Measurements from ENCODE around the gene GJB4.
"Not testable (repeated sequence)": the region's sequence is repeated elsewhere in the genome, so short reads cannot be mapped to it uniquely, and the experiment has no call there.

Gene GJB4

DNA sequence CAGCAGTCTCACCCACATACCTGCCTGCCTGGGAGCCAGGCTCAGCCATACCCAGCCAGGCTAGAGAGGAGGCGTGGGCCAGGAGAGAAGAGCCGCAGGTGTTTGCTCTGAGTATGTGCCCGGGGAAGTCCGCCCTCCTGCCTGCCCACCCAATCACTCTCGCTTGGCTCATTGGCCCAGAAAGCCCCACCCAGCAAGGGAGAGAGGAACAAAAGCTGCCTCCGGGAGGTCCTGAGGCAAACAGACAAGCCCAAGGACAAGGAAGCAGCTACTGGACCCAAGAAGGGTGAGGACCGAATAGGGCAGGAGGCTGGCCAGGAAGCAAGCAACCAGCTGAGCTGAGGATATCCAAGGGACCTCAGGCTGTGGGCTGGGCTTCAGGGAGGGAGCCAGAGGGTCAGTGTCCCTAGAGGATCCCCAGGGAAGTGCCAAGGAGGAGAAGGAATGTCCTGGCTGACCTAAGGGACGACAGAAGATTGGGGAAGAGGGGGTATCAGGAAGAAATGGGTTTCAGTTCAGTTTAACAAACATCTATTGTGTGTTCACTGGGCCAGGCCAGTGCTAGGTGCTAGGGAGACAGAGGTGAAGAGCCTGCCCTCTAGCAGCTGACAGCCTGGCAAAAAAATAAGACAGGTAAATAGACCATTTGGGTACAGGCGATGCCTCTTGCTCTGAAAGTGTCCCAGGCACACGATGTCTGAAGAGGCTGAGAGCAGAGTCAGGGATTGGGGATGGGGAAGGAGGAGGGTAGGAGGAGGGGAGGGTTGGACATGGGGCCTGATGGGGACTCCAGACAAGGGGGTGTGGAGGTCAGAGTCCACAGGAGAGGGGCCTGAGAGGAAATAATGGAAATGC is at the start of gene GJB4:
TSS of gene GJB4 (plus strand) at position 238 of the 855 bp plus-strand sequence. CDS start 1,515 bp downstream, outside the sequence.
- DNase-seq (ENCODE audit: low read depth) = no peak

DNA sequence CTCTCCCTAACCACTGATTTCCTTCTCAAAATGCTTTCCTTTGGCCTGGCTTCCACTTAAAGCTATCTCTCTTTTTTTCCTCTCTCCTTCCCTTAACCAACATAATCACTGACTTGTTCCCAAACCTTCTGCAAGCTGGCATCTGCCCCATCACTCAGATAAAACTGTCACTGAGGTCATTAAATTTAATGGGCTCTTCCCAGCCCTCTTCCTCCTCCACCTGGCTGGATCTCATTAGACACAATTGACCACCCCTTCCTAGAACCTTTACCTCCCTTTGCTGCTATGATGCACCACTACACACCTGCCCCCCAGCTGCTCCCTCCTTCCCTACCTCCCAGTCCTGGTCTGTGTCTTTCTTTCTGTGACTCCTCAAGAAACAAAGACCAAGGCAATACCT is 48.7 kb upstream of the GJB4 start:
- DNase-seq (ENCODE audit: low read depth) = no peak

DNA sequence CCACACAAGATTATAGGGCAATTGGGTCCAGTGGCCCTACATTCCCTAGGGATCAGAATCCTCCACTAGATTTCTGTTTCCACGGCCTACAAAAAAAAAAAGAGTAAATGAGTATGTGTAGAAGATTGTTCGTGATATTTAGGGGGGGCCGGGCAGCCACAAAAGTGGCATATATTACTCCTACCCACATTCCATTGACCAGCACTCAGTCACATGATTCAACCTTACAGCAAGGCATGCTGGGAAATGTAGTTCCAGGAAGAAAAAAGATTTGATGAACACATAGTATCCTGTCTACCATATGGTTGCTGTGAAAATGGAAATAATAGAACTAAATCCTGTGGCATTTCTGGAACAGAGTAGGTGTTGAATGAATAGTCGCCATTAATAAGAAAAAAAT is 48.1 kb upstream of the GJB4 start:
- no peak for DNase-seq (ENCODE audit: low read depth)

DNA sequence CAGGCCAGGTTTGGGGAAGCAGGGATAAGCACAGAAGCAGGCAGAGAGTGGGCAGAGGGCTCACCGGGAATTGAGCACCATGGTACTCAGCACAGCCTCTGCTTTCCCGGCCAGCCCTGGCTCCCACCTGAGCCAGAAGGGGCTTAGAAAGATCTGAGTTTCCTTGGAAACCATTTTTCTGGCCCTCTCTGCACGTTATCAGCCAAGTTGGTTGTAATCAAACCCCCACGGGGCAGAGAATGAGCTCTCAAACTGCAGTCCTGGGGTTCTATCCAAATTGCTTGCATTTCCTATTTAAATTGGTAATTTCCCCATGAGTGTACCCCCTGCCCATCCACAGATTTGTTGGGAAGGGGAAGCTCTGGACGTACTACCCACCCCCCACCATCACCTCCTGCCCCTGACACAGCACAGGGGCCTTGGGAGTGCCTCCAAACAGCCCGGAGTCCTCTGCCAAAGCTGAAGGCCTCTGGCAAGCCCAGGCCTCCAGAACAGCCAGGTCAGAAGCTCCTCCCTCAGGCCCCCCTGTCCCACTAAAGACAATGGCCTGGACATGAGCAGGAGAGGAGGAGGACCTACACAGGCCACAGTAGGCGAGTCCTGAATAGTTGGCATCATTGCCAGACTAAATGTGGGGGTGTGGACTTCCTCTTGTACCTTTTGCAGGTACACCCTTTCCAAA is 47.4 kb upstream of the GJB4 start:
- no peak for DNase-seq (ENCODE audit: low read depth)

DNA sequence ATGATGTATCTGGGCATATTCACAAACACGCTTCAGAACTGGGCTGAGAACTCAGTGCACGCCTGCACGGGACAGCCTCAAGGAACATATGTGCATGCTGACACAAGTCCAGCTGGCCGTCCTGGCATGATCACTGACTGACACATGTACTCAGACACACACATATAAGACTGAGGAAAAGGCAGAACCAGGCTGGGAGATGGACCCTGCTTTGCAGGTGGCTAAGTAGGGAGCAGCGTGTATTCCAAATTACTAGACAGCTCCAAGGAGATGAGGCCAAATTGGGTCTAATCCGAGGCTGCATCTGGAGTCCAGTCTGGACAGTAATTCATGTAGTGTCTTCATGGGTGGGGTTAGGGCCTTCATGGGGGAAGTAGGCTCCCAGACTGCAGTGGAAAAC is 46.1 kb upstream of the GJB4 start:
- no peak for DNase-seq (ENCODE audit: low read depth)

DNA sequence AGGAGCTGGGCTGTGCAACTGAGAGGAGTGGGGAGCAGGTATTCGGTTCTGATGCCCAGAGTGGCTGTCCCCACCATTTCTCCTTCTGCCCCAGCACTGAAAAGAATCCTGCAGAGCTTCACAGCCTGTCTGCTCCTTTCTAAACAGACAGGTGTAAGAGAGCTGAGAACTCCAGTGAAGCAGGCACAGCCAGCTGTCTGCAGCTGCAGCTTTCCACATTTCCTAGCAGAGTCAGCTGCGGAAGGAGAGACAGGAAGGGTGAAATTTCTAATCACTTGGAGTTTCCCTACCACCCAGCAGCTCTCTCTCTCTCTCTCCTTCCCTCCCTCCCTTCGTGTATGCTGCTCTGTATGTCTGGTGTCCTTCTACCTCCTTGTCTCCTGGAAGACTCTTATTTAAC is 45.2 kb upstream of the GJB4 start:
- no peak for DNase-seq (ENCODE audit: low read depth)

DNA sequence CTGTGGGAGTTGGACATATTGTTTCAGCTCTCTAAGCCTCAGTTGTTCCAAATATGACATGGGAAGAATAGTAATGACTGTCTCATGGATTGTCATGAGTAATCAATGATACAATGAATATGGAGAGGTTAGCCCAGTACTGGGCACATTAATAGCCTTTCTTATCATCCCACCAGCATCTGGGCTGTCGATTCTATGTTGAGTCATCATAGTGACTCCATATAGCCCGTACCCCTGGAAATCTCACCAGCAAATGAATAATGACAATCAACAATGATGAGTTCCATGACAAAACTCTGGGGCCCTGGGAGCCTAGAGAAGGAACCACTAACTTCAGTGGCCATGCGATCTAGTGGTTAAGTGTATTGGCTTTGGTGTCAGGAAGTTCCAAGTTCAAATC is 44.4 kb upstream of the GJB4 start:
- no peak for DNase-seq (ENCODE audit: low read depth)

DNA sequence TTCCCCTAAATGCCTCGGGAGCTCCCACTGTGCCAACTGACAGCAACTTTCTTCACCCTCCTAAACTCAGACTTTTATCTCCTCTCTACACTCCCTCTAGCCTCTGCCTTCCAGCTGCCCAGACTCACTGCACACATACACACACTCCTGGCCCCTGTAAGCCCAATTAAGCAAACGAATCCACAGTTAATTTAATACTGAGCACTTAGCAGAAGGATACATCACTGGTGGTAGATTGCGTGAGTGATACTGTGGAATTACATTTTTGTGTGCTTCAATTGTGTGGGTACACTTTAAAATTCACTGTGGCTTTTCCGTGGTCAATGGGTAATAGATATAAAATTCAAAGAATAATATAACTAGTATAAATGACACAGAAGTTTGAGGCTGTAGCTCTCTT is 38.3 kb upstream of the GJB4 start:
- no peak for DNase-seq (ENCODE audit: low read depth)

DNA sequence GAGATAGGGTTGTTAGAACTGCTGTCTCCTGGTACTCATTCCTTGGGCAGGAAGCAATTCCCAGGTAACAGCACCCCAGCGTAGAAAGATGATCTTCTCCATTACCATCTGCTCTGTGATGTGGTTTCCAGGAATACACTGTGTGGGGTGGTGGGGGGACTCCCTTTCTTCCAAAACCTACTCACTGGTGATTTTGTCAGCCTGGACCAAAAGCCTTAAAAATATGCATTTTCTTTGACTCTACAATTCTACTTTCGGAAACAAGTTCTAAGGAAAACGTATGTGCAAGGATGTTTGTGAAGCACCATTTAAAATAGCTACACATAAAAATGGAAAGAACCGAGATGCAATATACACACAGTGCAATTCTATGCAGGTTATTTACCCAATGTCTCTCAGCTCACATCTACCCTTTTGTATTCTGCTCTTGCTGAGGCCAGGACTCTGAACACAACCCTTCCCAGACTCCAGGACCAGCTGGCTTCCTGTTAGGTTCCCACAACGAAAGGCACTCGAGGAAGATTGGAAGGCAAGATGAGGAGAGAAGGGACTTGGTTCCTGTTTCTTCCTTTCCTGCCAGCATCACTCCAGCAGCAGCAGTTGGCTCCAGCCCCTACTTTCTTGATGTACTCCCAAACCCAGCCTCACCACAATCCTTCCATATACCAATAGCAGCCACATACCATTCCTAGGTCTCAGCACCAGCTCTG is 37.7 kb upstream of the GJB4 start:
- DNase-seq (ENCODE audit: low read depth) = no peak

DNA sequence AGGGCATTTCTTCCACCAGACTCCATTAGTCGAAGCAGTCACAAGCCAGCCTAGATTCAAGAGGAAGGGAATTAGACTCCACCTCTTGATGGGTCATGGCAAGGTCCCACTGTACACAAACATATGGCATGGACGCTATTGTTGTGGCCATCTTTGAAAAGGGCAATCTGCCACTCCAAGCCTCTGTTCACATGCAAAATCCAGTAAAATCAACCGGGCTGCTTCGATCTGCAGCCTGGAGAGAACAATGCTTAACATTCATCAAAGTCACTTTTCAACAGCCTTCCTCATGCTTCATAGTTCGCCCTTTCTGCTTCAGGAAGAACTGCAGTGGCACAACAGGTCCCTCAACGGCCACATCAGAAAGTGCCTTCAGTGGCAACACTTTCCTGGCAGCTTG is 32.7 kb upstream of the GJB4 start:
- no peak for DNase-seq (ENCODE audit: low read depth)

DNA sequence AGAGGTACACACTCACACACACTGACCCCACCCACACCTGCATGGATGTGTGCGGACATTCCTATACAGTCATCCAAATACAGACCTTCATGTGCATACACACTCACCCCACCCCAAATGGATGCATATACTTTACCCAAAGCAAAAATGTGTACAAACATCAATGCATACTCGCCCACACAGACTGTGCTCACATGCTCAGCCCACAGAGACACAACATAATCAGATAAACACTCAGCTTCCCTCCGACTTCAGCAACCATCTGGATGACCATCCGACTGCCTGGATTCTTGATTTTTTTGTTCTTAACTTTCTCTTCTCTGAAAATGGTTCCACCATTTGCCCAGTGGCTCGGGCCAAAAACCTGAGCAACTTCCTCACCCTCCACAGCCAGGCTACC is 29.1 kb upstream of the GJB4 start:
- DNase-seq (ENCODE audit: low read depth) = no peak

DNA sequence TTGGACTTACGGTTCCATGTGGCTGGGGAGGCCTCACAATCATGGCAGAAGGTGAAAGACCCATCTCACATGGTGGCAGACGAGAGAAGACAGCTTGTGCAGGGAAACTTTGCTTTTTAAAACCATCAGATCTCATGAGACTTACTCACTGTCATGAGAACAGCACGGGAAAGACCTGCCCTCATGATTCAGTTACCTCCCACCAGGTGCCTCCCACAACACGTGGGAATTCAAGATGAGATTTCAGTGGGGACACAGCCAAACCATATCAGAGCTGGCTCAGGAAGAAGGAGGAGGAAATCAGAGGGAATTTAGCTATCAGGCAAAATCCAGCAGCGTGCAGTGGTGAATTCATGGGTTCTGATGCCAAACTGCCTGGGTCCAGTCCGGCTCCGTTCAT is 26.7 kb upstream of the GJB4 start:
- DNase-seq (ENCODE audit: low read depth) = not testable (repeated sequence)

DNA sequence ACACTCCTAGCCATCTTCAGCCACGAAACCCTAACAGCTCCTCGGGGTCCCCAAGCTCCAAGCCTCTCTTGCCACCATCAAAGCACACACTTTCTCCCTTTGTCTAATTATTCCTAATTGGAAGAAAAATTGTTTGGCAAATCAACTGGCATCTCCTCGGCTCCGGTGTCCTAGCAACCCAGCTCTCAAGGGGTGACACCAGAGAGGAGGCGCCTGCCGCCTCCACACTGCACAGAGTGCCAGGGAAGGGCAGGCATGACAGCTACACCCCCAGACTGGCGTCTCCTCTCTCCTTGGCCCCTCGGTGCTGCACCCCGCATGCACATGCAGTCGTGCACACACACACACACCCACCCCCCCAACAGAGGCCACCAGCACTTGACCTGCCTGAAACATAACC is 22.8 kb upstream of the GJB4 start:
- no peak for DNase-seq (ENCODE audit: low read depth)

DNA sequence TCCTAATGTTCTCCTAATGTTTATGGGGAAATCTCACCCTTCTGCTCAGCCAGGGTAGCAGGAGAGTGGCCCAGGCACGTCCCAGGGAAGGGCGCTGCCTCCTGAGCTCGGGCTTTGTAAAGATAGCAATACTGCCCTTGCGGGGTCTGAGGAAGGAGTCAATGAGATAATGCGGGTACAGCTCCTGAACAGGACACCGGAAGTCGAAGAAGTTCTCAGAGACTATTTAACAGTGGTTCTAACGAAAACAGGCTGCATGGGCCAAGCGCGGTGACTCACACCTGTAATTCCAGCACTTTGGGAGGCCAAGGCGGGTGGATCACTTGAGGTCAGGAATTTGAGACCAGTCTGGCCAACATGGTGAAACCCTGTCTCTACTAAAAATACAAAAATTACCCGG is 22.3 kb upstream of the GJB4 start:
- DNase-seq (ENCODE audit: low read depth) = not testable (repeated sequence)

DNA sequence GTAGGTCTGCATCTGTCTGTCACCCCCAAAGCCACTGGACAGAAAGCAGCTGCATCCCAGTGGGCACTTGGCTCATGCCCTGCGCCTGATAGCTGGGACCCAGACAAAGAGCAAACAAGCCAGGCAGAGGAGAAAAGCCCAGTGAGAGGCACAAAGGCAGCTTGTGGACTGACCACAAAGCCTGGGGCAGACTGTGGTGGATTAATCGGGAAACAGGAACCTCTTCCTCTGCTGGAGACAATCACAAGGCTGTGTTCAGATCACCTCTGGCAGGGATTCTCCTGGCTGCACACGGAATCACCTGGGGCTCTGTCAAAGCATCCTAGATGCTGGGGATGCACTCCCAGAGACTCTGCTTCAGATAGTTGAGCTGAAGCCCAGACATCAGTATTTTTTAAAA is 19.9 kb upstream of the GJB4 start:
- no peak for DNase-seq (ENCODE audit: low read depth)

DNA sequence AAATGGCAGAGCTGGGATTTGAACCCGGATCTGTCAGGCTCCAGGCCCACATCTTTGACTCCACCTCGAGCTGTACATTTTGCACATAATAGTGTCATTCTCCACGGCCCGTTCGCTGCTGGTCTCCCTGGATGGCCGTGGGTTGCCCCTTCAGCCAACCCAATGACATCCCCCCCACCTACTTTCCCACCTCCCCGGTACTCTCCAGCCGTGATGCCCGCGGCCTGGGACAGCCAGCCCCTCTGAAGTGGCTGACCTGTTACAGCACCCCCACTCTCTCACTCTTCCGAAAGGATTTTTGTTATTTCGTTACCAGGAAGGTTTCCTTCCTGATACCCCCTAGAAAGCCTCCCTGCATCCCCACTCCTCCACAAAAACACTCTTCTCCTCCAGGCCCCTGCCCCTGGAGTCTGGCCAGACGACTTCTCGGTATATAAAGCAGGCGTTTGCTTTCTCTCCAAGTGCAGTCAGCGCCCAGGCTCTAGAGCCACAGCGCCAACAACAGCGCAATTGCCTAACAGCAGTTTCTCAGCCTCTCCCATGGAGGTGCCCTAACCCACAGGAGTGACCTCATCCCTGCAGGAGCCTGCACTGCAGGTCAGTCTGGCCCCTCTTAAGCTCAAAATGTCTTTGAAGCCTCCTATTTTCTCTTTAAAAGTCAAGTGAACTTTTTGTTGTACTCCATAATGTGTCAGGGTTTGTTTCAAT is 19.2 kb upstream of the GJB4 start:
- no peak for DNase-seq (ENCODE audit: low read depth)

DNA sequence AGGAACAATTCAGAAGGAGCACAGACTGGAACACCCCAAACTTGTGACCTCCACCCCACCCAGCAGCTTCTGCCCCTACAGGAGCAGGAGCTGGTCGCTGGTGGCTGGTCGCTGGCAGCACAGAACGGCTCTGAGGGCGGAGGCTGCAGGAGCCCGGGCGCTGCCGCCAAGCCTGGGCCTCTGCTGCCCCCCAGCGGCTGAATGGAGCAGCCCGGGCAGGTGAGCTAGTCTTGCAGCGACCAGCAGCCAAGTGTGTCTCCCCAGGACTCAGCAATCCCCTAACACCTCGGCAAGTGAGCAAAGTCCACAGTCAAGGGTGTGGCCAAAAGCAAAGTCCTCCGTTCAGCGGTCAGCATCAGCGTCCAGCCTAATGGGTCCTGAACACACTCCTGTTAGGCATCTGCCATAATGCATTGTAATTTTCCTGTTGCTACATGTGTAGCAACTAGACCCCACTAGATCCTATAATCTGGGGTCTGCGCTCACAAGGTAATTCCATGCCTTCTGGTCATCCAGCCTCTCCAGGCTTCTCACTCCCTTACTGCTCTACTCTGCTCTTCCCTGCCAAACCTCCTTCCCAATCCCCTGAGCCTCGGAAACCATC is 16.8 kb upstream of the GJB4 start:
- DNase-seq (ENCODE audit: low read depth) = peak; percentile 26

DNA sequence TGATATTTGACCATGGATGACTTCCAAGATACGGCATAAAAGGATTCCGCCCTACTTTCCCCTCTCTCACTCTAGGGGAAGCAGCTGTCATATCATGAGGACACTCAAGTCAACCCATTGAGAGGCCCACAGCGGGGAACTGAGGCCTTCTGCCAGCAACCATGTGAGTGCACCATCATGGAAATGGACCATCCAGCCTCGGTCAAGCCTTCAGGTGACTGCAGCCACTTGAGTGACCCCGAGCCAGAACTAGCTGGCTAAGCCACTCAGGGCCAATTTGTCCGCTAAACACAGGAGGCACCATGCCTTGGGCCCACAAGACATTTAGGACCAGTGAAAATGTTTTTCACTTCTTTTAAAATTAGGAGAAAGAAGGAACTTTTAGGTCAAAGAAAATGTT is 15.8 kb upstream of the GJB4 start:
- DNase-seq (ENCODE audit: low read depth) = no peak

DNA sequence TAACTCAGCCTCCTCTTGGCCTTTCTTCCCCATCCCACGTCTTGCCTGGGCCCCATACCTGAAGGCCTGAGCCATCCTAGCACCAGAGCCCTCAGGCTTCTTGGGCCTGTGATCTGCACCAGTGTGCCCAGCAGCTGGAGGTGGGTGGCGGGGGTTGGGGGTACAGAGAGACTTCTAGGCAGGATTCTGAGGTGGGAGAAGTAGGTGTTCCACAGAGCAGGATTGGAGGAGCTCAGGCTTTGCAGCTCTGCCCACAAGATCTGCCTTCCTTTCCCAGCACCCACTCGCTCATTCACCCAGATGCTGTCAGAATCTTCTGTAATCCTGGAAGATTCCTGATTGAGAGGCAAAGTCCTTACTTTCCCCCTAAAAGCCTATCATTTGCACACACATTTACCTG is 14.7 kb upstream of the GJB4 start:
- no peak for DNase-seq (ENCODE audit: low read depth)

DNA sequence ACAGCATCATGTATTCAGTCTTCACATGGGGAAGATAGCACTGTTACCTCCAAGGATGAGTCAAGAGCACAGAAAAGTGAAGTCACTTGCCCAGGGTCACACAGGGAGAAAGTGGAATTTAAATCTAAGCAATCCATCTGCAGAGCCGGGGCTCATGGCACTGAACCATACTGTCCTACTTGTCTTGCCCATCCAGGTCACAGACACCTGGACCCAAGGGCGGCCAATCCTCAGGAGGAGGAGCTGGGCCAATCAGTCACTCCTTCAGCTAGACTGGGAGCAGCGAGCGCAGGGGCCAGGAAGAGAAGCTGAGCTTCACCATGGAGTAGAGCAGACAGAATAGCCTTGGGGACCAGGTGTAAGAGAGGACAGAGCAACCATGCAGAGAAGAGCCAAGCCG is 13.9 kb upstream of the GJB4 start:
- DNase-seq (ENCODE audit: low read depth) = no peak

DNA sequence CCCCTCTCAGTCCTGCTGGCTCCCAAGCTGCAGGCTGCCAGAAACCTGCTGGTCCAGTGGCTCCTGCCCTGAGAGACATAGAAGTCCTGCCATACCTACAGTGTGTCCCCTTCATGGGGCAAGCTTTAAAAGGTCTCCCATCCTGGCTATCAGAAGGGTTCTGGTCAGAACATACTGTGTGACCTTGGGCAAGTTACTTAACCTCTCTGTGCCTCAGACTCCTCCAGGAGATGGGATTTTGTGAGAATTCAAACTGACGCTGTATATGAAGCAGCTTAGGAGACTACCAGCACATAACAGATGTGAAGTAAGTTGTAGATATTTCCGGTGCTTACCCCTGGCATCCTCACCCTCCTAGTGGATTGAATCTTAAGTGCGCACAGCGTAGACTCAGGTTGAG is 13.4 kb upstream of the GJB4 start:
- DNase-seq (ENCODE audit: low read depth) = no peak
